DMS114 treated with DMSO at 0.1 percent for 48 hours (cell line): ENCODE measurements around the gene ZNF544.

ENCODE experiments used
- DNase-seq: peaks from one replicate; lab custom pipeline; 2025; ENCODE audit not compliant: unreplicated experiment; lab: John Stamatoyannopoulos, UW

Gene ZNF544

GRCh38 chr19:58228585-58229254 lies at the start of gene ZNF544:
TSS of gene ZNF544 (plus strand) at chr19:58228914. CDS start at chr19:58244024, 15,110 bp downstream.
- DNase-seq, result peak; percentile 82

GRCh38 chr19:58181902-58182576 lies 46.7 kb upstream of the ZNF544 start:
- DNase-seq, result peak; percentile 32

GRCh38 chr19:58182577-58182988 lies 46.1 kb upstream of the ZNF544 start:
- DNase-seq, result peak; percentile 80

GRCh38 chr19:58182989-58183816 lies 45.5 kb upstream of the ZNF544 start, which contains the start of gene ZNF274:
TSS of gene ZNF274 (plus strand) at chr19:58183061. CDS start at chr19:58183966, 905 bp downstream.
- DNase-seq, result peak; percentile 89

- DNase-seq, result no peak
Observed at GRCh38 chr19:58183817-58184215, 44.9 kb upstream of the ZNF544 start.

- no peak for DNase-seq
Observed at GRCh38 chr19:58196901-58197616, 31.7 kb upstream of the ZNF544 start.

- DNase-seq, result no peak
Observed at GRCh38 chr19:58203814-58204475, 24.8 kb upstream of the ZNF544 start.

- no peak for DNase-seq
Observed at GRCh38 chr19:58204566-58204965, 24.1 kb upstream of the ZNF544 start.

- DNase-seq, result no peak
Observed at GRCh38 chr19:58209577-58209976, 19.1 kb upstream of the ZNF544 start.

- DNase-seq, result no peak
Observed at GRCh38 chr19:58212336-58213074, 16.2 kb upstream of the ZNF544 start.

- DNase-seq, result no peak
Observed at GRCh38 chr19:58213075-58213369, 15.7 kb upstream of the ZNF544 start.

- DNase-seq, result no peak
Observed at GRCh38 chr19:58217069-58217481, 11.6 kb upstream of the ZNF544 start.

GRCh38 chr19:58217607-58218391 lies 10.9 kb upstream of the ZNF544 start:
- DNase-seq, result no peak

- no peak for DNase-seq
Observed at GRCh38 chr19:58218899-58219298, 9.8 kb upstream of the ZNF544 start.

GRCh38 chr19:58227964-58228584 lies 640 bp upstream of the ZNF544 start:
- DNase-seq, result no peak

- no peak for DNase-seq
Observed at GRCh38 chr19:58229255-58229639, 533 bp downstream of the ZNF544 start.

GRCh38 chr19:58237324-58237723 lies 8.6 kb downstream of the ZNF544 start:
- no peak for DNase-seq

- DNase-seq, result no peak
Observed at GRCh38 chr19:58243351-58243750, 14.6 kb downstream of the ZNF544 start.

- DNase-seq, result no peak
Observed at GRCh38 chr19:58248886-58249285, 20.2 kb downstream of the ZNF544 start.
